Loucy (cell line): ENCODE results near the gene CREG1.
"Not testable (repeated sequence)": the region's sequence is repeated elsewhere in the genome, so short reads cannot be mapped to it uniquely, and the experiment has no call there.

Experiments
- H2AFZ ChIP-seq: fragments of 200-600 bp; sonication (generic); 2 replicates; pipeline ENCODE4 v1.6.0; 2016; ENCODE audit warnings: antibody characterized with exemption, mild to moderate bottlenecking, low read length, moderate library complexity
- H3F3A ChIP-seq: fragments of 200-600 bp; 2 replicates; pipeline ENCODE4 v1.6.0; 2016; ENCODE audit warnings: antibody characterized with exemption, low read depth, mild to moderate bottlenecking
- H3K27me3 ChIP-seq: fragments of 200-600 bp; sonication (generic); 2 replicates; pipeline ENCODE4 v1.6.1; 2014; ENCODE audit warnings: low read length, mild to moderate bottlenecking; ENCODE audit not compliant: insufficient read depth, poor library complexity, severe bottlenecking
- H3K36me3 ChIP-seq: fragments of 200-600 bp; sonication (generic); 2 replicates; pipeline ENCODE4 v1.6.1; 2016; ENCODE audit warnings: low read length; ENCODE audit not compliant: insufficient read depth
- H3K4me1 ChIP-seq: fragments of 200-600 bp; sonication (generic); 2 replicates; pipeline ENCODE4 v1.5.1; 2014; ENCODE audit warnings: low read length, mild to moderate bottlenecking; ENCODE audit not compliant: insufficient read depth, poor library complexity, severe bottlenecking
- H3K4me2 ChIP-seq: fragments of 200-600 bp; sonication (generic); 2 replicates; pipeline ENCODE4 v1.6.0; 2014; ENCODE audit warnings: antibody characterized with exemption, low read length, low read depth, mild to moderate bottlenecking; ENCODE audit not compliant: poor library complexity, severe bottlenecking
- H3K4me3 ChIP-seq: fragments of 200-600 bp; sonication (generic); 2 replicates; pipeline ENCODE4 v1.5.1; 2014; ENCODE audit warnings: low read length, mild to moderate bottlenecking, mixed read lengths; ENCODE audit not compliant: poor library complexity, severe bottlenecking
- H3K79me2 ChIP-seq: fragments of 200-600 bp; sonication (generic); 2 replicates; pipeline ENCODE4 v1.6.1; 2014; ENCODE audit warnings: low read length; ENCODE audit not compliant: insufficient read depth
- H3K9ac ChIP-seq: fragments of 200-600 bp; sonication (generic); 2 replicates; pipeline ENCODE4 v1.6.0; 2014; ENCODE audit warnings: mild to moderate bottlenecking, low read depth, low read length, moderate library complexity; ENCODE audit not compliant: poor library complexity, severe bottlenecking
- H3K9me2 ChIP-seq: fragments of 200-600 bp; sonication (generic); replicated peaks from 2 replicates; pipeline ENCODE4 v1.6.1; 2016; ENCODE audit warnings: low read depth, low read length, mixed read lengths
- H3K9me3 ChIP-seq: fragments of 200-600 bp; sonication (generic); 2 replicates; pipeline ENCODE4 v1.6.1; 2014; ENCODE audit warnings: mild to moderate bottlenecking, antibody characterized with exemption, low read length, low read depth; ENCODE audit not compliant: insufficient read depth
- H4K20me1 ChIP-seq: fragments of 200-600 bp; sonication (generic); 2 replicates; pipeline ENCODE4 v1.6.0; 2014; ENCODE audit warnings: antibody characterized with exemption, low read length, mild to moderate bottlenecking; ENCODE audit not compliant: insufficient read depth, poor library complexity, severe bottlenecking
- EZH2phosphoT487 ChIP-seq: fragments of 200-600 bp; IDR thresholded peaks from 2 replicates; pipeline ENCODE4 v1.6.1; 2018; ENCODE audit warnings: antibody characterized with exemption, mild to moderate bottlenecking, moderate library complexity, borderline replicate concordance
- TF ChIP-seq, protein P1 (sequence below): fragments of 200-600 bp; sonication (generic); conservative IDR thresholded peaks from 2 replicates; pipeline ENCODE4 v1.5.1; 2014; ENCODE audit warnings: mild to moderate bottlenecking, antibody characterized with exemption, low read length

CREG1 gene

DNA sequence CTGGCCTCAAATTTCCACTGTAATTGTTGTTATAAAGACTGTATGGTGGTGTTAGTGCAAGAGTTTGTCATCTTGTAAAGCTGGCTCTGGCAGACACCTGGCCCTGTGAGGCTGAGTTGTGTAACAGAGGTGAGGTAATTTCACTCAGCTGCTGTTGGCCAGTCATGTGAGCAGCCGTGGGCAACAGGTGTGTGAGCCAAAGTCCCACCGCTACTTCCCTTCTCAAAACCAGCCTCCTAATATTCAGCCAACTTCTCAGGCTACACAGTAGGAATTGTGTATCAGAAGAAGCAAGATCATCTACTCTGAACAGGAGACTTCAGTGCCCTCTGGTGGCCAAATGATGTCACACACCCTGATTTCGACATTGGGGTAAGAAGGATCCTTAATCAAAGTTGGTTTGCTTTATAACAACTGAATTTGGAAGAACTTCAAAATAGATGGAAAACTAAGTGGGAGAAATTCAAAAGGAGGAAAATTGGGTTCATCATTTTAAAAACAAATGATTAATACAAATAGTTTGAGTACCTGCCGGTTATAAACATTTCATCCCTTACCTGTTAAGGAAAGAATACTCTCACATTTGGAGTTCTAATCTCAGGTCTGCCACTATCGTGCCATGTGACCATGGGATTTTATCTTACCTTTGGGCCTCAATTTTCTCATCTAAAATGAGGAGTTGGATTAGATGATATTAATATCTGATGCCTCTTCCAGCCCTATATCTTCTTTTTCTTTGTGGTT is 2.6 kb upstream of the CREG1 start:
- no peak overlapping the region for H3K9ac ChIP-seq
- no peak overlapping the region for H3K4me2 ChIP-seq
- H3K4me1 ChIP-seq = peaks cover 19% of the 10 kb centered on the region
- H3K79me2 ChIP-seq = peaks cover 5% of the 10 kb centered on the region; the same call in 1 of the 2 replicates
- no peaks in the 10 kb centered on the region for H3K9me3 ChIP-seq
- no peaks in the 10 kb centered on the region for H3K9me2 ChIP-seq
- no peaks in the 10 kb centered on the region for H3K36me3 ChIP-seq
- H3K27me3 ChIP-seq = no peaks in the 10 kb centered on the region
- H3F3A ChIP-seq = no peaks in the 10 kb centered on the region
- TF ChIP-seq, protein P1, sequence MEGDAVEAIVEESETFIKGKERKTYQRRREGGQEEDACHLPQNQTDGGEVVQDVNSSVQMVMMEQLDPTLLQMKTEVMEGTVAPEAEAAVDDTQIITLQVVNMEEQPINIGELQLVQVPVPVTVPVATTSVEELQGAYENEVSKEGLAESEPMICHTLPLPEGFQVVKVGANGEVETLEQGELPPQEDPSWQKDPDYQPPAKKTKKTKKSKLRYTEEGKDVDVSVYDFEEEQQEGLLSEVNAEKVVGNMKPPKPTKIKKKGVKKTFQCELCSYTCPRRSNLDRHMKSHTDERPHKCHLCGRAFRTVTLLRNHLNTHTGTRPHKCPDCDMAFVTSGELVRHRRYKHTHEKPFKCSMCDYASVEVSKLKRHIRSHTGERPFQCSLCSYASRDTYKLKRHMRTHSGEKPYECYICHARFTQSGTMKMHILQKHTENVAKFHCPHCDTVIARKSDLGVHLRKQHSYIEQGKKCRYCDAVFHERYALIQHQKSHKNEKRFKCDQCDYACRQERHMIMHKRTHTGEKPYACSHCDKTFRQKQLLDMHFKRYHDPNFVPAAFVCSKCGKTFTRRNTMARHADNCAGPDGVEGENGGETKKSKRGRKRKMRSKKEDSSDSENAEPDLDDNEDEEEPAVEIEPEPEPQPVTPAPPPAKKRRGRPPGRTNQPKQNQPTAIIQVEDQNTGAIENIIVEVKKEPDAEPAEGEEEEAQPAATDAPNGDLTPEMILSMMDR = peak; percentile 97
- no peak for TF ChIP-seq EZH2phosphoT487
- no peak overlapping the region for H3K4me3 ChIP-seq
- no peaks in the 10 kb centered on the region for H4K20me1 ChIP-seq
- no peak overlapping the region for H2AFZ ChIP-seq

DNA sequence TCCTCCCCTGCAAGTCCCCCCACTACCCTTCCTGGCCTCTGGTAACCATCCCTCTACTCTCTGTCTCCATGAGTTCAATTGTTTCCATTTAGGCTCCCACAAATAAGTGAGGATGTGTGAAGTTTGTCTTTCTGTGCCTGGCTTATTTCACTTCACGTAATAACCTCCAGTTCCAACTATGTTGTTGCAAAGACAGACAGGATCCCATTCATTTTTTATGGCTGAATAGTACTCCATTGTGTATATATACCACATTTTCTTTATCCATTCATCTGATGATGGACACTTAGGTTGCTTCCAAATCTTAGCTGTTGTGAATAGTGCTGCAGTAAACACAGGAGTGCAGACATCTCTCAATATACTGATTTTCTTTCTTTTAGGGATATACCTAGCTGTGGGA is 1.5 kb upstream of the CREG1 start:
- not testable (repeated sequence) for H2AFZ ChIP-seq, H3K4me2 ChIP-seq, H3K9me2 ChIP-seq, H3K4me3 ChIP-seq, H3K9ac ChIP-seq, H3F3A ChIP-seq, H4K20me1 ChIP-seq, H3K27me3 ChIP-seq, H3K9me3 ChIP-seq, H3K36me3 ChIP-seq
- peaks cover 29% of the 10 kb centered on the region for H3K4me1 ChIP-seq
- H3K79me2 ChIP-seq = peaks cover 14% of the 10 kb centered on the region; the same call in 1 of the 2 replicates

DNA sequence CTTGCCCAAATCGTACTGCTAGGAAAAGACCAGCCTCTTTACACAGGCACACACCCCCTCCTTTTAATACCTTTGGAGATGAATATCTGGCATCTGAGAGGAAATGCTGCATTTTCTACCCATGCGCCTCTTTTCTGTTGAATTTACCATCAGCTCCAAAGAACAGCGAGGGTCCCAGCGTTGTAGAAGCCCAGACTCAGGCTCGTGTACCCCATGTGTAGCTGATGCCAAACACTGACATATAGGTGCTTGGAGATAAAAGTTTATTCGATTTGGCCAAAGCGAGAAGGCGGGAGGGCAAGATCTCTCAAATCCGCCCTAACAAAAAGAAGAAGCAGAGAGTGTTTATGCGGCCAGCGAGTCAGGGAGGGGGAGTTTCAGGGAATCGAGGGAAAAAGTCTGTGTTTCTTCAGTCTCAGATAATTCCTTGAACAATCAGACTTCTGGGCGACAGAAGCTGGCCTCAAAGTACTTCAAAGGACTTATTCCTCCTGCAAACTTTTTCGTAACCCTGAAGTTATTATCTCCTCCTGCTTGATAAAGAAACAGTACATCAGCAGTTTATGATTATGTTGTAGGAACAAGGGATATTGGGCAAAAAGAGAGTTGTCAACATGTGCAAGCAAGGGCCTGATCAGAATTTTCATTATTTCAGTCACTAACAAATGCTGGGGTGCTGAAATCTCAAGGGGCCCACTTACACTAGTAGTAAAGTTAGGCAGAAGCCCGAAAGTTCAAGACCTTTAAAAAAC is 642 bp upstream of the CREG1 start:
- H3K9ac ChIP-seq = peak overlapping the region; percentile 3

More for the DNA sequence above, 642 bp upstream of the CREG1 start:
- TF ChIP-seq, protein P1 = no peak
- no peak for TF ChIP-seq EZH2phosphoT487
- Histone ChIP-seq H3K79me2 (peaks cover 15% of the 10 kb centered on the region; the same call in 1 of the 2 replicates), H4K20me1 (no peaks in the 10 kb centered on the region), H3K36me3 (no peaks in the 10 kb centered on the region), H3K9me2 (no peaks in the 10 kb centered on the region), H2AFZ (peak overlapping the region; percentile 90), H3K4me3 (peak overlapping the region; percentile 79), H3F3A (no peaks in the 10 kb centered on the region), H3K9me3 (no peaks in the 10 kb centered on the region), H3K4me2 (peak overlapping the region; percentile 69), H3K27me3 (no peaks in the 10 kb centered on the region), H3K4me1 (peaks cover 31% of the 10 kb centered on the region)
